Smooth muscle cell (in vitro differentiated cells): Measurements from ENCODE around the gene IRGQ. TPM values are rescaled to one million over a fixed set of nuclear protein-coding genes. Genes with fewer than 3 reads are reported as not detected.
"Not testable (repeated sequence)": the region's sequence is repeated elsewhere in the genome, so short reads cannot be mapped to it uniquely, and the experiment has no call there.

Experiments
- DNase-seq: peaks from one replicate; lab custom pipeline; 2025; ENCODE audit not compliant: unreplicated experiment; lab: John Stamatoyannopoulos, UW
- H2AFZ ChIP-seq: fragments of 200-600 bp; sonication (generic); 2 replicates; pipeline ENCODE4 v1.6.0; 2016; ENCODE audit warnings: antibody characterized with exemption, low read depth, mild to moderate bottlenecking
- H3F3A ChIP-seq: fragments of 200-600 bp; sonication (generic); 2 replicates; pipeline ENCODE4 v1.6.0; 2017; ENCODE audit warnings: antibody characterized with exemption, low read depth
- H3K27ac ChIP-seq: fragments of 200-600 bp; sonication (generic); 2 replicates; pipeline ENCODE4 v1.5.1; 2016; ENCODE audit warnings: low read depth, mild to moderate bottlenecking
- H3K27me3 ChIP-seq: fragments of 200-600 bp; sonication (generic); 2 replicates; pipeline ENCODE4 v1.6.1; 2016; ENCODE audit warnings: low read depth, mild to moderate bottlenecking
- H3K36me3 ChIP-seq: fragments of 200-600 bp; sonication (generic); 2 replicates; pipeline ENCODE4 v1.5.1; 2016; ENCODE audit warnings: low read depth
- H3K4me1 ChIP-seq: fragments of 200-600 bp; sonication (generic); 2 replicates; pipeline ENCODE4 v1.5.1; 2016; ENCODE audit warnings: low read depth
- H3K4me2 ChIP-seq: fragments of 200-600 bp; sonication (generic); 2 replicates; pipeline ENCODE4 v1.6.0; 2016; ENCODE audit warnings: mild to moderate bottlenecking
- H3K4me3 ChIP-seq: fragments of 200-600 bp; sonication (generic); 2 replicates; pipeline ENCODE4 v1.5.1; 2016; ENCODE audit warnings: mild to moderate bottlenecking
- H3K79me2 ChIP-seq: fragments of 200-600 bp; sonication (generic); 2 replicates; pipeline ENCODE4 v1.6.0; 2016; ENCODE audit warnings: low read depth, mild to moderate bottlenecking
- H3K9ac ChIP-seq: fragments of 200-600 bp; sonication (generic); 2 replicates; pipeline ENCODE4 v1.6.0; 2016; ENCODE audit warnings: low read depth
- H3K9me3 ChIP-seq: fragments of 200-600 bp; sonication (generic); replicated peaks from 2 replicates; pipeline ENCODE4 v1.5.1; 2016; ENCODE audit warnings: low read depth
- H4K20me1 ChIP-seq: fragments of 200-600 bp; sonication (generic); 2 replicates; pipeline ENCODE4 v1.6.0; 2016; ENCODE audit warnings: low read depth
- CTCF ChIP-seq: fragments of 200-600 bp; sonication (generic); IDR thresholded peaks from 2 replicates; pipeline ENCODE4 v1.5.1; 2017; ENCODE audit warnings: borderline replicate concordance, mild to moderate bottlenecking, antibody characterized with exemption; ENCODE audit not compliant: insufficient read depth, poor library complexity, severe bottlenecking
- WGBS: methylation state at CpG from one replicate; pipeline ENCODE4 v1.1.7; 2016; ENCODE audit warnings: low lambda C conversion rate; 5-methylcytosine and 5-hydroxymethylcytosine counted together
- polyA plus RNA-seq: library from polyadenylated mRNA; unstranded; fragments of >200 nt; fragmentation: Nextera tagmentation; extraction: Ambion mirVana; gene quantifications from 2 replicates; pipeline ENCODE4 v1.2.1, GENCODE V29; 2016
- total RNA-seq: library from RNA; depleted of rRNA; stranded (reverse); fragments of >200 nt; gene quantifications from 2 replicates; pipeline ENCODE4 v1.2.3, GENCODE V29; 2014

Gene IRGQ
- total and polyA plus RNA-seq, 2 experiments from 2014 or later, result 13.1 TPM

GRCh38 chr19:43636121-43636683 lies 40.3 kb upstream of the IRGQ start:
- no peaks in the 10 kb centered on the region for H4K20me1 ChIP-seq
- no peaks in the 10 kb centered on the region for H3K36me3 ChIP-seq
- no peak overlapping the region for H3K4me3 ChIP-seq
- no peak for TF ChIP-seq CTCF
- H2AFZ ChIP-seq, result no peak overlapping the region
- H3F3A ChIP-seq, result no peaks in the 10 kb centered on the region
- H3K79me2 ChIP-seq, result no peaks in the 10 kb centered on the region
- no peak overlapping the region for H3K27ac ChIP-seq
- peaks cover 7% of the 10 kb centered on the region for H3K4me1 ChIP-seq
- 72% methylated on average over 14 of the region's 14 CpGs for WGBS
- H3K9ac ChIP-seq, result no peak overlapping the region
- DNase-seq, result no peak
- no peaks in the 10 kb centered on the region for H3K9me3 ChIP-seq
- H3K27me3 ChIP-seq, result peaks cover 36% of the 10 kb centered on the region
- no peak overlapping the region for H3K4me2 ChIP-seq

DNA sequence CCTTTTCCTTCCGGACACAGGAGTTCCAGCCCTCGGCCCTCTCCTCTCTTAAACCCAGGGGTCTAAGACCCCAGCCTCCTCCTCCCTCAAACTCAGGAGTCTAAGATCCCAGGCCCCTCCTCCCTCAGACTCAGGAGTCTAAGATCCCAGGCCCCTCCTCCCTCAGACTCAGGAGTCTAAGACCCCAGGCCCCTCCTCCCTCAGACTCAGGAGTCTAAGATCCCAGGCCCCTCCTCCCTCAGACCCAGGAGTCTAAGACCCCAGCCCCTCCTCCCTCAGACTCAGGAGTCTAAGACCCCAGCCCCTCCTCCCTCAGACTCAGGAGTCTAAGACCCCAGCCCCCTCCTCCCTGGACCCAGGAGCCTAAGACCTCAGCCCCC lies 39.6 kb upstream of the IRGQ start:
- not testable (repeated sequence) for H3K36me3 ChIP-seq, H3K79me2 ChIP-seq, H3K9me3 ChIP-seq, DNase-seq, H4K20me1 ChIP-seq, H3K27ac ChIP-seq, H3F3A ChIP-seq, H3K4me1 ChIP-seq
- Histone ChIP-seq H3K27me3 (peaks cover 29% of the 10 kb centered on the region), H3K4me3 (peak overlapping the region; percentile 36), H3K4me2 (peak overlapping the region; percentile 79), H2AFZ (peak overlapping the region; percentile 59), H3K9ac (peak overlapping the region; percentile 29)
- 25% methylated on average over 2 of the region's 2 CpGs for WGBS

- Histone ChIP-seq H3K79me2 (no peaks in the 10 kb centered on the region), H3K4me1 (peaks cover 7% of the 10 kb centered on the region), H3K4me3 (peak overlapping the region; percentile 36), H3K36me3 (no peaks in the 10 kb centered on the region), H2AFZ (peak overlapping the region; percentile 59), H3K27ac (no peak overlapping the region), H3K9ac (peak overlapping the region; percentile 29), H3K4me2 (peak overlapping the region; percentile 79), H3K9me3 (no peaks in the 10 kb centered on the region), H3F3A (no peaks in the 10 kb centered on the region), H4K20me1 (no peaks in the 10 kb centered on the region), H3K27me3 (peaks cover 24% of the 10 kb centered on the region)
- DNase-seq, result no peak
- TF ChIP-seq CTCF, result no peak
- WGBS, result 15% methylated on average over 17 of the region's 17 CpGs
Observed at GRCh38 chr19:43634872-43635560, 39.1 kb upstream of the IRGQ start.

GRCh38 chr19:43634506-43634871 lies 38.6 kb upstream of the IRGQ start:
- Histone ChIP-seq H2AFZ (peak overlapping the region; percentile 59), H3K4me3 (peak overlapping the region; percentile 36), H3K9me3 (no peaks in the 10 kb centered on the region), H3F3A (no peaks in the 10 kb centered on the region), H3K4me1 (peaks cover 7% of the 10 kb centered on the region), H4K20me1 (no peaks in the 10 kb centered on the region), H3K9ac (no peak overlapping the region), H3K27ac (no peak overlapping the region), H3K36me3 (no peaks in the 10 kb centered on the region), H3K79me2 (no peaks in the 10 kb centered on the region), H3K4me2 (peak overlapping the region; percentile 79), H3K27me3 (peaks cover 22% of the 10 kb centered on the region)
- DNase-seq, result no peak
- no peak for TF ChIP-seq CTCF
- 50% methylated on average over 2 of the region's 5 CpGs for whole genome bisulfite sequencing
